Heart left ventricle (tissue), 16 donors: ENCODE results near the gene PARN. TPM values are rescaled to one million over a fixed set of nuclear protein-coding genes. Genes with fewer than 3 reads are reported as not detected.

ENCODE experiments used
- ATAC-seq, 4 donors: fragments of 200-7000 bp; cut with Tn5 transposase; one replicate each; pipeline ENCODE4 v1.9.1; 2020 to 2022; ENCODE audit warnings: moderate library complexity in 4 of 4, mild to moderate bottlenecking in 3 of 4, moderate number of reproducible peaks in 1 of 4
- DNase-seq, 5 donors: peaks; one replicate each; pipeline ENCODE4 v3.0.0-alpha.2; 2020
- H3K27ac ChIP-seq, 12 donors: fragments of 200-600 bp; sonication (generic) in 4 of 12; one replicate each; pipeline versions ENCODE4 v1.5.0 to v1.8.0; 2016 to 2022; ENCODE audit warnings: mild to moderate bottlenecking in 2 of 12
- H3K27me3 ChIP-seq, 9 donors: fragments of 200-600 bp; sonication (generic) in 2 of 9; one replicate each; pipeline versions ENCODE4 v1.5.1 to v1.8.0; 2016 to 2022; ENCODE audit warnings: mild to moderate bottlenecking in 3 of 9
- H3K36me3 ChIP-seq, 9 donors: fragments of 200-600 bp; sonication (generic) in 2 of 9; one replicate each; pipeline versions ENCODE4 v1.5.0 to v1.8.0; 2018 to 2022; ENCODE audit warnings: mild to moderate bottlenecking in 2 of 9
- H3K4me1 ChIP-seq, 12 donors: fragments of 200-600 bp; sonication (generic) in 4 of 12; one replicate each; pipeline versions ENCODE4 v1.5.0 to v1.8.0; 2016 to 2022; ENCODE audit warnings: mild to moderate bottlenecking in 3 of 12
- H3K4me3 ChIP-seq, 12 donors: fragments of 200-600 bp; sonication (generic) in 4 of 12; one replicate each; pipeline versions ENCODE4 v1.5.0 to v1.8.0; 2017 to 2022; ENCODE audit warnings: mild to moderate bottlenecking in 9 of 12, moderate library complexity in 4 of 12
- H3K9me3 ChIP-seq, 12 donors: fragments of 200-600 bp; sonication (generic) in 4 of 12; one replicate each; pipeline versions ENCODE4 v1.5.0 to v1.8.0; 2016 to 2022; ENCODE audit warnings: mild to moderate bottlenecking in 1 of 12
- POLR2A ChIP-seq, 2 donors: fragments of 450-650 bp; IDR thresholded peaks; one replicate each; pipeline ENCODE4 v1.6.1; 2017; ENCODE audit warnings: antibody characterized with exemption in 2 of 2, mild to moderate bottlenecking in 2 of 2, moderate library complexity in 2 of 2
- WGBS, 4 donors: extraction: QIAGEN DNeasy Blood & Tissue Kit in 2 of 4; methylation state at CpG; one replicate each; pipeline versions ENCODE4 v1.1.5 to v1.1.7; 2013 to 2018; 5-methylcytosine and 5-hydroxymethylcytosine counted together
- intact Hi-C, 10 donors: fragments of 100-400 bp; cut with DNase I; formaldehyde crosslinking; loops; one replicate each; pipeline versions ENCODE4 v1.11.1 to v1.14.2; 2022
- polyA plus RNA-seq, 2 donors: library from polyadenylated mRNA; stranded (reverse); fragments of 200-250 nt; gene quantifications; one replicate each; pipeline ENCODE4 v1.2.3, GENCODE V29; 2013
- total RNA-seq, 9 donors: library from RNA; depleted of rRNA in 2 of 9; stranded (reverse); fragments of >200 nt in 2 of 9; fragmentation: NEBNext Ultra II Directional in 3 of 9; extraction: Animal tissue kit (Norgen Biotek cat#: 25700) in 3 of 9; gene quantifications; one replicate each; pipeline versions ENCODE4 v1.1.0 to v1.2.4, GENCODE V29; 2016 to 2023
- TF ChIP-seq, protein P1 (sequence below), 12 donors: fragments of 200-600 bp; sonication (generic) in 4 of 12; IDR thresholded peaks; one replicate each; pipeline versions ENCODE4 v1.5.0 to v1.8.0; 2018 to 2022; ENCODE audit warnings: antibody characterized with exemption in 12 of 12, mild to moderate bottlenecking in 5 of 12
- donor health status: ischemic (EF 13 %, LVEDD 7.1; RV severe dilation, severe dysfunction).
- donor health status: healthy with polysubstance abuse.
- donor health status: DM: no; HTN: yes; CAD: no.
- donor health status: DM: no; HTN: no; CAD: no.
- donor health status: ischemic (EF 25% LVEDD 6.9; RV normal size, moderate dysfunction).
- donor health status: ischemic (EF 25% LVEDD 5.7; RV mildly dilated, moderate dysfunction).
- donor health status: healthy.
- donor health status: DM: yes; HTN: yes; CAD: no.
- donor health status: ischemic (EF 35%, LVEDD 5.7; RV mildly dilated, moderate dysfunction).
- donor health status: nonischemic (EF 11% LVEDD 7.7; RV severe dilation, severe dysfunction).
- donor health status: DM: yes; HTN: yes; CAD: no.
- donor health status: PGD.
- donor health status: ischemic (EF 29% LVEDD 5.4; RV normal size, mild dysfunction).
- donor health status: nonischemic (EF 23%, LVEDD 6.1; RV moderate dilation, normal function).

PARN gene
- total and polyA plus RNA-seq, 11 donors: 7.7 to 25.9 (median 19.8) TPM

DNA sequence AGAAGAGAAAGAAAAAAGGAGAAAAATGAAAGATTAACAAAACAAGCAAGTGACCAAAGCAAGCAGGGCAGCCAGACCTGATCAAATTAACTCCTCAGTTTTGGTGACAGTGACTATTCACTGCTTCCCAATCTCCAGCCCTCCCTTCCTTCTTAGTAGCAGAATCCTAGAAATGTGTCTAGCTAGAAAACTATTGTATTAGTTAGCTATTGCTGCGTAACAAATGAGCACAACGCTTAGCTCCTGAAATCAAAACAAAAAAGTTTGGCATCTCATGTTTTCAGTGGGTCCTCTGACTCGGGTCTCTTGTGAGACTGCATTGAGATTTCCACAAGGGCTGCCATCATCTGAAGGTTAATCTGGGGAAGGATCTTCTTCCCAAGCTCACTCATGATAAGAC lies 213.9 kb downstream of the PARN start:
- intact Hi-C loops: loop anchor here in 3 of 10 donors (5.0 to 10.0 kb wide), 3 partner anchors 71 to 111 kb away; no protein-coding TSS in a partner anchor

DNA sequence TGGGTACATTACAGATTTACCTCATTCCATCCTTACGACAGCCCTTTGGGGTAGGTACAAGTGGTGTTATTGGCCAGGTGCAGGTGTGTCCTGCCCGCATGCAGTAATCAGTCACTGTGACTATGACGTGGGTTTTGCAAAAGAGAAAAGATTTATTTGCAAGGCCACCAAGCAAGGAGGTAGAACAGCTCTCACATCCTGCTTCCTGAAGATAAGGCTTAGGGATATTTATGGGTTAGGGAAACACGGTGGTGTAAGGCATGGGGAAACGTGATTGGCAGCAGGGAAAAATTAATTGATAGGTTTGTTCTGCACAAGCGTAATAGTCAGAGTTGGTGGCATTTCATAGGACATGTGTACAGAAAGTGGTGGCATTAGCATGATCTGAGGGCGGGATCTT lies 214.8 kb downstream of the PARN start:
- intact Hi-C loops: loop anchor here in 3 of 10 donors (5.0 to 10.0 kb wide), 3 partner anchors 72 to 110 kb away; no protein-coding TSS in a partner anchor
- Histone ChIP-seq H3K4me3 (no peak overlapping the region), H3K27me3 (no peaks in the 10 kb centered on the region), H3K36me3 (no peaks in the 10 kb centered on the region), H3K27ac (no peak overlapping the region), H3K4me1 (peaks cover 0 to 21% (median 8%) of the 10 kb centered on the region in 12 donors), H3K9me3 (peaks cover 0 to 7% (median 0%) of the 10 kb centered on the region in 12 donors)
- no peak for ATAC-seq
- no peak for TF ChIP-seq POLR2A (IDR thresholded peaks at IDR 0.05)
- TF ChIP-seq, protein P1, sequence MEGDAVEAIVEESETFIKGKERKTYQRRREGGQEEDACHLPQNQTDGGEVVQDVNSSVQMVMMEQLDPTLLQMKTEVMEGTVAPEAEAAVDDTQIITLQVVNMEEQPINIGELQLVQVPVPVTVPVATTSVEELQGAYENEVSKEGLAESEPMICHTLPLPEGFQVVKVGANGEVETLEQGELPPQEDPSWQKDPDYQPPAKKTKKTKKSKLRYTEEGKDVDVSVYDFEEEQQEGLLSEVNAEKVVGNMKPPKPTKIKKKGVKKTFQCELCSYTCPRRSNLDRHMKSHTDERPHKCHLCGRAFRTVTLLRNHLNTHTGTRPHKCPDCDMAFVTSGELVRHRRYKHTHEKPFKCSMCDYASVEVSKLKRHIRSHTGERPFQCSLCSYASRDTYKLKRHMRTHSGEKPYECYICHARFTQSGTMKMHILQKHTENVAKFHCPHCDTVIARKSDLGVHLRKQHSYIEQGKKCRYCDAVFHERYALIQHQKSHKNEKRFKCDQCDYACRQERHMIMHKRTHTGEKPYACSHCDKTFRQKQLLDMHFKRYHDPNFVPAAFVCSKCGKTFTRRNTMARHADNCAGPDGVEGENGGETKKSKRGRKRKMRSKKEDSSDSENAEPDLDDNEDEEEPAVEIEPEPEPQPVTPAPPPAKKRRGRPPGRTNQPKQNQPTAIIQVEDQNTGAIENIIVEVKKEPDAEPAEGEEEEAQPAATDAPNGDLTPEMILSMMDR (IDR thresholded peaks at IDR 0.05): no peak
- 63 to 72% (median 67%) methylated on average over 7 of the region's 7 CpGs for WGBS, 4 donors
- DNase-seq: no peak

More for the DNA sequence above, 213.9 kb downstream of the PARN start:
- H3K9me3 ChIP-seq: peaks cover 0 to 7% (median 0%) of the 10 kb centered on the region in 12 donors
- WGBS, 4 donors: 93 to 98% (median 96%) methylated on average over 3 of the region's 3 CpGs
- H3K27me3 ChIP-seq: no peaks in the 10 kb centered on the region
- peaks cover 0 to 25% (median 9%) of the 10 kb centered on the region in 12 donors for H3K4me1 ChIP-seq
- no peak for ATAC-seq
- no peak overlapping the region for H3K4me3 ChIP-seq
- TF ChIP-seq, protein P1 (IDR thresholded peaks at IDR 0.05): no peak
- no peak for TF ChIP-seq POLR2A (IDR thresholded peaks at IDR 0.05)
- no peak for DNase-seq
- H3K36me3 ChIP-seq: no peaks in the 10 kb centered on the region
- no peak overlapping the region for H3K27ac ChIP-seq

GRCh38 chr16:14409563-14409962 lies 220.5 kb downstream of the PARN start:
- no peak overlapping the region for H3K4me3 ChIP-seq
- no peaks in the 10 kb centered on the region for H3K4me1 ChIP-seq
- no peaks in the 10 kb centered on the region for H3K36me3 ChIP-seq
- DNase-seq: no peak
- TF ChIP-seq, protein P1 (IDR thresholded peaks at IDR 0.05): no peak
- TF ChIP-seq POLR2A (IDR thresholded peaks at IDR 0.05): no peak
- intact Hi-C loops: loop anchor here in 2 of 10 donors (10.0 kb wide), 2 partner anchors 55 to 105 kb away; no protein-coding TSS in a partner anchor
- 72 to 78% (median 75%) methylated on average over 5 of the region's 5 CpGs for WGBS, 4 donors
- H3K9me3 ChIP-seq: no peaks in the 10 kb centered on the region
- ATAC-seq: peak in 3 of 4 donors; percentile 19 to 64 (median 23)
- H3K27me3 ChIP-seq: no peaks in the 10 kb centered on the region
- H3K27ac ChIP-seq: no peak overlapping the region

DNA sequence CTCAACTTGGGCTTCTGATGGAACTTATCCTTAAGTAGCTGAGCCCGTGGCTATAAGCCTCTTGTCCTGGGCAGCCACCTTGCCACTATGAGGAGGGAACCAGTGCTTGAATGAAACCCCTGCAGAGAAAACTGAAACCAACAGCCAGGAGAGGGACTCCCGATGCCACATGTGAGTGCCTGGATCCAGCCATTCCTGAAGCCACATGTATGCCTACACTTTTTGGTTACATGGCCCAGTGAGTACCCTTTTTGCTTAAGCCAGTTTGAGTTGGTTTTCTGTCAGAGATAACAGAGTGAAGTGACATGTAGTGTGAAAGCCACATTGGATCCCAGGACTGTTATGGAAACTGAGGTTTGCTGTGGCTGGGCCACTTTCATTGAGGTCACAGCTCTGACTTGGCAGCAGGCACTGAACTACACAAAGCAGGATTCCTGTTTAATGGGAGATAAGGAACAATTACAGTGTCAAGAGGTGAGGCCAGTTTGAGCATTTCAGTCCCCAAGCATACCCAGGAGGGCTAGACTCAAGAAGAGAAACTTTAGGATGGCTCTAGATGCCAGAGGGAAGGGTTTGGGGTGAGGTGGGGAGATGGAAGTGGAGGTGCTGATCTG lies 222.2 kb downstream of the PARN start:
- ATAC-seq: peak in 3 of 4 donors; percentile 28 to 57 (median 36)
- no peak for TF ChIP-seq POLR2A (IDR thresholded peaks at IDR 0.05)
- TF ChIP-seq, protein P1 (IDR thresholded peaks at IDR 0.05): no peak
- no peak overlapping the region for H3K27ac ChIP-seq
- no peak for DNase-seq
- H3K9me3 ChIP-seq: no peaks in the 10 kb centered on the region
- no peak overlapping the region for H3K4me3 ChIP-seq
- no peaks in the 10 kb centered on the region for H3K36me3 ChIP-seq
- 90 to 97% (median 93%) methylated on average over 2 of the region's 2 CpGs for WGBS, 4 donors
- H3K4me1 ChIP-seq: no peaks in the 10 kb centered on the region
- H3K27me3 ChIP-seq: no peaks in the 10 kb centered on the region
- intact Hi-C loops: loop anchor here in 2 of 10 donors (10.0 kb wide), 2 partner anchors 57 to 103 kb away; no protein-coding TSS in a partner anchor
